ENCODE measurements around the gene DBX1.
A peak's percentile ranks its signal among the peaks of the same experiment; 100 is the strongest.
"Not testable (repeated sequence)": the region's sequence is repeated elsewhere in the genome, so short reads cannot be mapped to it uniquely, and the experiment has no call there.

Gene DBX1

DNA sequence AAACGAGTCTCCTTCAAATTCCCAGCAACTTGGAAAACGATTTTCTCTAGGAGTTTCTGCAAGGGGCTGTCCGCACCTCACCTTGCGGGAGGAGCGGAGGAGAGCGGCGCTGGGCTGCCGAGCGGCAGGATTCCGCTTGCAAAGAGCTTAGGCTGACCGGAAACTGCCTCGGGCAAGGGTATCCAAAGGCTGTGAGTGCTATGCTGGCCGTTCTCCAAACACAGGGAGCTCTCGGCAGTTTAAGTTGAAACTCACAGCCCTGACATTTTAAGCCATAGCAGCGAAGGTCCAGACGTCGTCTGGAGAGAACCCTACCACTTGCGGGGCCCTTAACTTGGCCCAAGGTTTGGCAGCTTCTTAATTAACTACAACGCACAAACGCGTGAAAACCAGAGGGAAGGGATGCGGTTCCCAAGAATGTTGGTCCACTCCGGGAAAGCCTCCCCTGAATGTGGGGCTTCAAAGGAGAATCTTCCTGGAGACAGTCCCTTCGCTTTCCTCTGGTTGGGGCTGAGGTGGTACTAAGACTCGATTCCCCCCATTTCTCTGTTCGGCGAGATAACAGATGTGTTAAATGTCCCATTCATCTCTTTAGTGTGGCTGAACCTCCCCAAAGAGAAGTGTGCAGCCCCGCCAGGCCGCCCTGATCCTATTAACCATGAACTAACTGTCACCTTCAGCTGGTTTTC, 1.1 kb upstream of the DBX1 start:
- DNase-seq: peak; percentile 10

DNA sequence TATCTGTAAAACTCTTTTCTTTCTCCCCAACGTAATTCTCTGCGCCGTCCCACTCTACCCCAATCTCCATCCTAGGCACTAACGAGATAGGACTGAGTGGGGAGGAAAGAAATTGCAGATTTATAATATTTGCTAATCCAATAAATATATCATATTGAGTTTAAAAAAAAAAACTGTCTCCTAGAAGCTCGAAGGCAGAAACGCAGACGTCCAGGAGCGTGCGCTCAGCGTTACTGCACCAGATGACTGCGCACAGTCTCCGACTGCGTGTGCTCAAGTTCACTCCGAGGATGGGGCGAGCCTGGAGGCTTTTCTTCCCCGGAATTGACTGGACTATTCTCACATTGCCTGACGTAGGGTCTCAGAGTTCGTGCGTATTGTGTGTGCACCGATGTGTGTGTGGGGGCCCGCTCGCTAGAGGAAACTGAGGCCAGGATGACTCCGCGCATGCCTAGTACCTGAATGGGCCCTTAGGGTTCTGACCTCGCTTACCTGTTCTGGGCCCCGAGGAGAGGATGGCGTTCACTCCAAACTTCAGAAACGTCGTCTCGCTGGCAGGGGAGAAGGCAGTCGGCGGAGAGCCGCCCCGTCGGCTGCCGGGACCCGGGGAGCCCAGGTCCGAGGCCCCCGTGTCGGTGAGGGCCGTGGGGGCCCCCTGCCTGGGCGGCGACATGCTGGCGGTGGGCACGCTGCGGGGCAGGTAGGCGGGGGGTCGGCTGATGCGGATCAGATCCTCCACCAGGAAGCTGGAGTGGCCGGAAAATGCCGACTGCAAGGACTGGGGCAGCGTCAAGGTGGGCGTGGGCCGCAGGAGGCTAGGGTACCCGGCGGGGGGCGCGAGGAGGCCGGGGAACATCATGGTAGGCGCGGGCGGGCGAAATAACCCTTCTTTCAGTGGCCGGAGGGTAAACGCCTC, 551 bp downstream of the DBX1 start:
- no peak for DNase-seq

DNA sequence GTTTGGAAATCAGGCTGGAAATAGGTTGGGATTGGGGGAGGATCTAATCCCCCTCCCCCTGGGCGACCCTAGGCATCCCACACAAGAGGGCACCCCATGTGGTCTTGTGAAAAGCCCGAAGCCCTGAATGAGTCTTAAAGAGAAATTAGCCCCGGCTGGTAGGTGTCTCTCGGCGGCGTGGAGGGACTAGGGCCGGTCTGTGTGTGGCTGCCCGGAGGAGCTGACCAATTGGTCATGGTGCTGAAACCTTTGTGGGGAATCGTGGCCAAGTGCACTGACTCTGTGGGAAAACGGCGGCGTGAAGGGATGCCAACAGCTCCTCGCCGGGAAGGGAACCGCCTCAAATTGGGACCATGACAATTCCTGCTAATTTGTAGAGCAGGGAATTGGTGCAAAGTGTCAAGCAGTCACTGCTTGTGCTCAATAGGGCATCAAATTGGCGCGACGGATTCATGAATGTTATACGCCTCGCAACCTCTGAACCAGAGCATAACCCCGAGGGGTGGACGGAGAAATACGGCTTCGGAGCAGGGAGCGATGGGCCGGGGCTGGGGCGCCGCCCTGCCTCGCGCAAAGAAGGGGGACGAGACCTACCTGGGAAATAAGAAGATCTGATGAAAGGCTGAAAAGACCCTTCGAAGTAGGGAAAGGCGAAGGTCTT, 1.5 kb downstream of the DBX1 start:
- no peak for DNase-seq

DNA sequence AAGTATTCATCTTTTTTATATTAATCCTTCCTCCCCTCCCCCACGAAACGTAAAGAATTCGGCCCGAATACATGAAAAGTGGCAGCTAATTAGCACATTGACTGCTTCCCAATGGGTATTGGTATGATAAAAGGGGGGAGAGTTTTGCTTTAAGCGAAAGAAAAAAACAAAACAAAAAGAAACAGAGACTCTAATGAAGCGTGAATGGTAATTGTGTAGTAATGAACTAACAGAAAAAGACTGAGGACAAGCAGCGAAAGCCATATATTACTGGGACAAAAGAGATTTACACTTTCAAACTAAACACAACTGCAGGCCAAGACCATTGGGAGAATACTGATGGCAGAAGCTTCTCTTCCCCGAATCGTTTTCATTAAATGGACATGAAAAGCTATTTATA, 2.5 kb downstream of the DBX1 start:
- no peak for DNase-seq

DNA sequence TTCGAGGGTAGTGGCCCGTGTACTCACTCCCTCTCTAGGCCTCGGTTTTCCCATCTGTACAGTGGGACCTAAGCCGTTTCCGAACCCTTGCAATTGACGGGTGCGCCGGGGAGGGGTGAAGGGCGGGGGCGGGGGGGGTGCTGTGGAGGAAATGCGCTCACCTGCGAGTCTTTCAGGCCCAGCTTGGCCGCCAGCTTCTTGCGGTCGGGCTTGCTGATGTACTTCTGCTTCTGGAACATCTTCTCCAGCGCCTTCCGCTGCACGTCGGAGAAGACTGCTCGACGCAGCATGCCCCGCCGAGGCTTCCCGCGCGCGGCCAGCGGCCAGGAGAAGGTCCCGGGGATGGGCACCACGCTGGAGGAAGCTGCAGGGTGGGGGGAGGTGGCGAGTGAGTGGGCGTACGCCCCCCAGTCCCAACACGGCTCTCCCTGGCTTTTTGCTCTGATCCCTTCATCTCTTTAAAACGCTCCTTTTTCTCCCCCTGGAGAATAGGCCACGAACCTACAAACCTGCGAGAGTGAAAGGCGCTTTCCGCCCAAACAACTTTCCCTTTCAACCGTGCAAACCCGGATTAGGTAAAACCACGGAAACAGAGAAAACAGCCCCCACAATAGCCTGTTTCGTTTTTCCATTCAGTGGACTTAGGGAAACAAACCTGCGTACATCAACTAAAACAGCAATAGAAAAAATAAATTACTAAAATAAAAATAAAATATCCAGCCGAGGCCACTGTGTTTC, 3.2 kb downstream of the DBX1 start:
- no peak for DNase-seq

DNA sequence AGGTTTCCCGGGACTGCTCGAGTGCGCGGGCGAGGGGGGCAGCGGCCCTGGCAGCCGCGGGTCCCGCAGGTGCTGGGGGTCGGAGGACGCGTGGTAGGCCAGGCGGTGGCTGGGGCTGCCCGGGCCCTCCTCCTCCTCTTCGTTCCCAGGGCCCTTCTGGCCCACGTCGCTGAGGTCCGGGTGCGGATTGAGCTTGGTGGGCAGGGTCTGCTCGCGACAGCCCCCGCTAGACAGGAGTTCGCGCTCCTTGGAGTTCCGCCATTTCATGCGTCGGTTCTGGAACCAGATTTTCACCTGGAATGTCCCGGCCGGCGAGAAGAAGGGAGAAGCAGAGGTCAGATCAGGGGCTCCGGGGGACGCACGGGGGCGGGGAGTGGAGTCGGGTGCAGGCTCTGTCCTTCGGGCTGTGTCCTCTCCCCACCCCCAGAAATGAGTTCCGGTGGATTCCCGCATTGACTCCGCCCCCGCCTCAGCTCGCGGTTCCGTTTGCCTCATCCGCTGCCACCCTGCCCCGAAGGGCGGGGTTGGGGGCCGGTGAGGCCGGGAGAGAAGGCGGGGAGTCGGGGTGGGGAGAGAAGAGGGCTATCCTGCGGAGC, 3.9 kb downstream of the DBX1 start:
- DNase-seq: peak; percentile 76

DNA sequence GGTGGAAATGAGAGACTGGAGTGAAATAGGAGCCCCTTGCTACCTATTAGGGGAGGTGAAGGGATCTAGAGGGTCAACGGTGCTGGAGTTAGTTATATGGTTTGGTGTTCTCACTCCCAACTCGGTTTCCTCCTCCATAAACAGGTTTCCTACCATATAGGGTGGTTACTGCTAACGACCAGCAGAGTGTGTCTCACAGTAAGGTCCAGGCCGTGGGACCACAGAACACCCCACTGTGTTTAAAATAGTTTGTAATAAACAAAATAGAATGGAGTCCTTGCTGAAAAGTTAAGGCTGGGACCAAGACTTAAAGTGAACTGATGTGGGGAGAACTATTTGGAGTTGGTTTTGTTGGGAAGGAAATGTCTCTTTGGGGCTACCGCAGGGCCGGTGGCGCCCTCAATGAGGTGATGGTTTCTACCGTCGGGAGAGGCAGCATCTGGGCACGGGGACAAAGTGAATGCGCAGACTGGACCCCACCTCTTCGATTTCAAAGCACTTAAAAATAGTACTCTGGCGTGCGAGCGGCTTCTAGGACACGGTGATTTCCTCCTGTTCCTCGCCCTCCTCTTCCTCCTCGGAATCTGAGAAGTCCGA, 4.5 kb downstream of the DBX1 start:
- DNase-seq: peak; percentile 38

DNA sequence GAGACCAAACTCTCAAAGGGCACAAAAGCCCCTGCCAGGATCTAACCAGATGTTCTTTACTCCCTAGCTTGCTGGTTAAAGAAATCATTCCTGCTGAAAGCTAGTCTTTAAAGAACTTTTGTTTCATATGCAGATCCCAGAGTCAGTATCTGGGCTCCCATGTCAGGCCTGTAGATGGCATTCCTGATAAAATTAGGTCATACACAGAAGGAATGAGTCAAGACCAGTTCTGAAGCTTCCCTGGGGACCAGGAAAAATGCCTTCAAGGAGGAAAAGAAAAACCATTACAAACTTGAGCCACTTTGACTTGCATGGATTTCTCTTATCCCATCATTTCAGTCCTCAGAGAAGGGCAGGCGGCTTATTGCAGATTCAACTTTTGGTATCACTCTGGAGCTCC, 5.9 kb downstream of the DBX1 start:
- DNase-seq: no peak

DNA sequence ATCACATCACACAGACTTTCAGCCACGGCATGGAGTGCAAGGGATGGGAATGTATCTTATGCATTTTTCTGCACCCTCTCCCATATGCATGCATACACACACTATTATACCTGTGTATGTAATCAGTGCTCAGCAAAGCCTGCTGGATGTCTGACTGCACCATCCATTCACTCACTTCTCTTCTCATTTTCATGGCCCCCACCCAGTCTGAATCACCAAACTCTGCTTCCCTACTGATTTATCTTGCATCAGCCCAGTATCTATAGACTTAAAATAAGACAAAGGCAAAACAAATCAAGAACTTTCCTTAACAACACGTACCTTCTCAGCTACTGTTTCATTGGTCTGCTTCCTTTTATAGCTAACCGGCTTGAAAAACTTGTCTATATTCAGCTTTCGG, 21.6 kb downstream of the DBX1 start:
- DNase-seq: no peak

DNA sequence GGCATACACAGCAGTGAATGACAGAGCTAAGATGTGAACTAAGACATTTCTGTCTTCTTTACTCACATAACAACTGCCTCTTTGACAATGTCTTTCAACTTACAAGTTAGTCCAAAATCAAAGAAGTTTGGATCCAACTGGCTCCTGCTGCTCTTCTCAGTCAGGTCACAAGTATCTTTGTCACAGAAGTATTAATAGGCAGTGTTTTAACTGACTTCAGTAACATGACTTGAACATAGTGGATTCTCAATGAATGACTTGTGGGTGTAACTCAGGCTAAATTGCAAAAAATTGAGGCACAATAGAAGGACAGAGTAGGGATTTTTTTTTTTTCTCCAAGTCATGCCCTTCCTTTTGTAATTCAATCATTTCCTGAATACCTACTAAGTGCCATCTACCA, 22.6 kb downstream of the DBX1 start:
- DNase-seq: no peak

DNA sequence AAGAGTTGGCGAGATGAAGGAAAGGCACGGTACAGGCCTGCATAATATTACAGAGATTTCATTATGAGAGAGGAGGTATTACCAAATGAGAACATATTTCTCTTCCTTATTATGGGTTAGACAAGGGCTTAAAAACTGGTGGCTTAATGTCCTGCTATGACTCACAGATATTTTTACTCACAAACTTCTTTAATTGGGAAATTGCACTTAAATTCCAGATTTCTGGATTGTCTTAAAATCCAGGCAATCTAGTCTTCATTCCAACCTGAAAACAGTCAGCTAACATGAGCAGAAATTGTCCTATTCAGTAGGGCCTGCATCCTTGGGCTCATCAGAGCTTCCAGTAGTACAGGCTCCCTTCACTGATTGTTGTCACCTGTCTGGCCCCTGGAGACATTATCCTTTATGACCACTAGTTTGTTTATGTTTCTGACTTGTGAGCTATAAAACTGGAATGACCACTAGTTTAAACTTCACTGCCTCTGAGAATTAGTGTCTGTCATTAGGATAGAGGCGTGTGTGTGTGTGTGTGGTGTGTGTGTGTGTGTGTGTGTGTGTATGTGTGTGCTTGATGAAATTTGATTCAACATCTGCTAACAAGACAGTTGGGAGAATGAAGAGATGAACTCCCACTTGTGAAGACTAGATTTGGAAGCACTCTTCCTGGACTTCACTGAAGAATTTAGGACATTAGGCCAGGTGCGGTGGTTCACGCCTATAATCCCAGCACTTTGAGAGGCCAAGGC, 25.1 kb downstream of the DBX1 start:
- DNase-seq: peak; percentile 12

DNA sequence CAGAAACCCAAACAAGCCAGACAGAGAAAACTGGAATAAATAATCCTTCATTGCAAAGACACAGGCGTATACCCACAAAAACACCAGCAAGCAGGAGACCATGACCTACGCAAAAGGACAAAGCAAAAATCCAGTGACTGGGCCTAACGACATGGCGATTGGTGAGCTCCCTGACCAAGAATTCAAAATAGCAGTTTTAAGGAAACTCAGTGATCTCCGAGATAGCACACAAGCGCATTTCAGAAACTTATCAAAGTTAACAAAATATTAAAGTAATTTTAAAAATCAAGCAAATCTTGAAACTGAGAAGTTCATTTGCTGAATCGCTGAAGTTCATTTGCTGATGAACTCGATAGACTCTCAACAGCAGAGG, 27.6 kb downstream of the DBX1 start:
- DNase-seq: no peak

DNA sequence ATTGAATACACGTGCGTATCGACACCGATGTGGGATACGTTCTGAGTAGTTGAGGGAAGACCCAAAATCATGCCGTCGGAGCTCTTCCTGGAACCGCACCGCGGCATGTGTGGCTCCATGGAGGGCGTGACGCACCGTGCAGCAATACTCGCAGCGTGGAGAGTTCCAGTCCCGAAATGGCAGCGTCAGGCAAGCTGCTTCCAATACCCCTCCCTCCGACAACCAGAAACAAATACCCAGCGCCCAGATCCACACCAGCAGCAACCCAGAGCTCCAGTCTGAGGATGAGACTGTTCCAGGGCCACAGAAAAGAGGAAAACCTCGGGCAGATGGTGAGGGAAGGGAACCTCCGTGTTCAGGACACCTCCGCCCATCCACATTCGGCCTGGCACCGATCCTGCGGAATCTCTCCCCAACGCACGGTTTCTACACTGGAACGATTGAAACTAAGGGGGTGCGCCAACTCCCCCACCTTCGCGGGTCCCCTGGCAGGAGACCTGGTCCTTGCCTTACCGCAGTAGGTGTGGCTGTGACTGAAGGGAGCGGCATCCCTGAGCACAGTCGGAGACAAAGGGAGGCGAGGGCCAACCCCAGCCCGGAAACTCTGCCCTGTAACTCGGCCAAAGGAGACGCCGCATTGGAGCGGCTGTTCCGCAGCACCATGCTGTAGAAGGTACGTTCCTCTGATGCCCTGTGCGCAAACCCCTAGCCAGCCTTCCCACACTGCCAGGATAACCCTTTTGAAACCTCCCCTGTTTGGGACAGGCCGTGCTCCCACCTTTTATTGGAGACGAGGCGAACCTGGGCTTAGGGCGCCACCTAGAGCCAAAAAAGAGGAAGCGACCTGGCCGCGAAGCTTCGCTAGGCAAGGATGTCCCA, 28.2 kb downstream of the DBX1 start:
- DNase-seq: peak; percentile 19

DNA sequence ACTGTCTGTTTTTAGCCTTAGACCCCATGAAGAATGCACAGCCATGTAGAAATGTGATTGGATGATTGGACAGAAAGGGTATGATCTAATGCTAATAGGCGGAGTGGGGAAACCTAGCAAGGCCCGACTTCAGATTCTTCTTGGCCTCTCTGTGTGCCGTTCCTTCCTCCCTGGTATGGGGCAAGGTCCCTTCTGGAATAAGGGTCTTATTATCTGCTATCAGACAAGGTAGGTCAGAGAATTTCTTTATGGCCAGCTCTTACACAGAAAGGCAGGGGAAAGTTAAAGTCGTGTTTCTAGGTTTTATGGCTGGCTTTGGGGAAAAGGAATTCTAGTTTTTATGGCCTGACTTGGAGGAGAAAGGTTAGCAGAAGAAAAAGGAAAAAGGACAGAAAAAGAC, 30.6 kb downstream of the DBX1 start:
- no peak for DNase-seq

DNA sequence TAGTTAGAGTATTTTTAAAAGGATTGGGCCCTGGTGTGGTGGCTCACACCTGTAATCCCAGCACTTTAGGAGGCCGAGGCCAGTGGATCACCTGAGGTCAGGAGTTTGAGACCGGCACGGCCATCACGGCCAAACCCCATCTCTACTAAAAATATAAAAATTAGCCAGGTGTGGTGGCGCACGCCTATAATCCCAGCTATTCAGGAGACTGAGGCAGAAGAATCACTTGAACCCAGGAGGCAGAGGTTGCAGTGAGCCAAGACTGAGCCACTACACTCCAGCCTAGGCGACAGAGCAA, 31.8 kb downstream of the DBX1 start:
- DNase-seq: not testable (repeated sequence)

DNA sequence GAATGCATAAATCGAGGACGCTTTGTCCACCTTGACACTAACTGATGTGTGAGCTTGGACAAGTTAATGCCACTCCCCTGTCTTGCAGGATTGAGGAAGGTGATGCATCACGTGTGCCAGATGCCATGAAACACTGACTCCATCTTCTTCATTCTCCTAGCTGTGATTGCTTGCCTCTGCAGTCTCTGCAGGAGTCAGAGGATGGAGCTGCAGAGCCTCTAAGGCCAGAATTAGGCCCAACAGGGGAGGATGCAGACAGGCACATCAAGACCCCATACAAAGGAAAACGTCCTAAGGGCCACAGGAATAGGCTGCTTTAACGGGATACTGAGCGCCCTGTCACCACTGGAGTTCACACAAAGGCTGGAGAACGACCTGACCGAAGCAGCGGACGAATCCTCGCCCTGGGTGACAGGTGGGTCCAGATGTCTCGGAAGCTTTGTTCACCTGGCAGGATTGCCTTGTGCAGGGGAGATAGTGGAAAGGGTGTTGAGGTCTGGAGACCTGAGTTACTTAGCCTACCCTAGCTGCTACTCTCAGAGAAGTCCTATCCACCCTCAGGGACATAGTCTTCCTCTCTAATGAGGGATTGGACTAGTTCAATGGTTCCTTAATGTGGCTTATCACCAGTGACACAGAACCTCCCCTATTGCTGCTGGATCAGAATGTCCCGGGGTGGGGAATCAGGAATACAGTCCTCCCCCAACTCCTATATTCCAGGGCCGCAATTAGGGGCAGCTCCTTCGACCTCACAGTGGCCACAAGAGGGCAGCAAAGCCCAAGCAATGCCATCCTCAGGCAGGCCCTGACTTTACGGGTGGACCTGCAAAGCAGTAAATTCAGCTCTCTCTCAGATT, 32.4 kb downstream of the DBX1 start:
- DNase-seq: peak; percentile 32

DNA sequence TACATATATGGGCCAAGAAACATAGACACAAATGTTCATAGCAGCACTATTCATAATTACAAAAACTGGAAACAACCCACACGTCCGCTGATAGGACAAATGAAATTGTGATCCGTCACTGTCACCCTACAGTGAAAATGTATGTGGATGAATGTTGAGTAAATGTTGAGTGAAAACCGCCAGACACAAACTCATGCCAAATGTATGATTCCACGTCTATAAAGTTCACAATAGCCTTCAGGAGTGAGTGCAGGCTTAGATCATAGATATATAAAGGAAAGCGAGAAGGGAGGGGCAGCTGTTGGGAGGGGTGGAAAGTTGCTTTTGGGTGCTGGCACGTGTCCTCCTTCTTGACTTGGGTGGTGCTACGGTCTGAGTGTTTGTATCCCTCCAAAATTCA, 33.6 kb downstream of the DBX1 start:
- no peak for DNase-seq

DNA sequence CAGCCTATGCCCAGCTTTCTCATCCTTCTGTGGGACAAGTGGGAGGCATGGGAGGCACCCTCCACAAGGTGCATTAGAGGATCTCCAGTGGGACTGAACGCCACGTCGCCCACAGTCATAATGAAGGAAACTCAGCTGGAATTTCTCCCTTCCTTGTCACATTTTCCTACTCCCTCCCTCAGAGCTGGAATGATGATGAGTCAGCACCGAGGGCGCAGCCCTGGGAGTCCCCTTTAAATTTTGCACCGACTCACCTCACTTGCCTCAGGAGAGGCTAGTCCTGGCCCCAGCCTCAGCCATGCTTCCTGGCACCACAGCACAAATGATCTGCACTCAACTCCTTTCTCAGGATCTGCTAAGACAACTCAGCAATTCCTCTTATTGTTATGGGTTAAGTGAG, 34.3 kb downstream of the DBX1 start:
- DNase-seq: no peak

DNA sequence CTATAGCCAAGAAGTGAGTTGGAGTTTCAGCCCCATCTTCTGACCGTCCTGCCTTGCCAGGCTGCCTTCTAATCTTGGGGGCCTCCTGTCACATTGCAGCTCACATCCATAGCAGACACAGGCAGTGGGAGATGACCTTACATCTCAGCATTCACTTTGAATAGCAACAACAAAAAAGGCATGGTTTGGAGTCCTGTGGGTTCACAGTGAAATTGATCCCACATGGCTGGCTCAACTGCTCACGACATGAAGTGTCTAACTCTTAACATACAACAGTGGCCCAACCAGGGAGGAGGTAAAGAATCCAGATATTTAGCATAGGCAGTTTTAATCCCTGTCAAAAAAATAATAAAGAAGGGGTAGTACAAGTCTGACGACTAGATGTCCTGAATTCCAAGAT, 38.1 kb downstream of the DBX1 start:
- no peak for DNase-seq

Data from NCI-H510A treated with DMSO at 0.1 percent for 48 hours (cell line).